Body of pancreas (tissue), 4 donors: ENCODE measurements around the gene VPS45. TPM values are rescaled to one million over a fixed set of nuclear protein-coding genes. Genes with fewer than 3 reads are reported as not detected.
"Not testable (repeated sequence)": the region's sequence is repeated elsewhere in the genome, so short reads cannot be mapped to it uniquely, and the experiment has no call there.

Experiments used
- ATAC-seq: fragments of 150-250 bp; one replicate; pipeline ENCODE4 v1.9.1; 2016
- DNase-seq, 4 donors: peaks; one replicate each; pipeline ENCODE4 v3.0.0-alpha.2; 2019
- H3K27ac ChIP-seq, 4 donors: fragments of 200-600 bp; sonication (generic); 1 replicate in 3 of 4; 2 replicates in 1 of 4; pipeline versions ENCODE4 v1.5.1 to v1.6.1; 2016 to 2019; ENCODE audit warnings: mild to moderate bottlenecking in 1 of 4, mixed read lengths in 1 of 4, moderate library complexity in 1 of 4
- H3K27me3 ChIP-seq, 2 donors: fragments of 200-600 bp; sonication (generic); one replicate each; pipeline ENCODE4 v1.6.0; 2016; ENCODE audit warnings: mild to moderate bottlenecking in 1 of 2
- H3K36me3 ChIP-seq, 2 donors: fragments of 200-600 bp; sonication (generic); replicated peaks in 1 of 2; 2 replicates each; pipeline ENCODE4 v1.5.1; 2016; ENCODE audit warnings: low read depth in 2 of 2; ENCODE audit not compliant: insufficient read depth in 1 of 2
- H3K4me1 ChIP-seq: fragments of 200-600 bp; sonication (generic); one replicate; pipeline ENCODE4 v1.6.0; 2016
- H3K4me3 ChIP-seq, 2 donors: fragments of 200-600 bp; sonication (generic); 1 replicate in 1 of 2; 2 replicates in 1 of 2; pipeline ENCODE4 v1.5.1; 2016 to 2019
- H3K9me3 ChIP-seq, 3 donors: fragments of 200-600 bp; sonication (generic); 1 replicate in 2 of 3; 2 replicates in 1 of 3; pipeline ENCODE4 v1.5.1; 2016
- POLR2A ChIP-seq, 3 donors: fragments of 450-650 bp; IDR thresholded peaks; one replicate each; pipeline ENCODE4 v1.6.1; 2016; ENCODE audit warnings: antibody characterized with exemption in 3 of 3, mild to moderate bottlenecking in 2 of 3
- WGBS, 2 donors: methylation state at CpG; one replicate each; pipeline ENCODE4 v1.1.5; 2017; 5-methylcytosine and 5-hydroxymethylcytosine counted together
- intact Hi-C: fragments of 100-400 bp; cut with DNase I; formaldehyde crosslinking; loops from one replicate; pipeline ENCODE4 v1.15.1; 2023
- total RNA-seq, 2 donors: library from RNA; depleted of rRNA; stranded (reverse); fragments of >200 nt; gene quantifications; one replicate each; pipeline ENCODE4 v1.1.0, GENCODE V29; 2016
- TF ChIP-seq, protein P1 (sequence below), 7 experiments: fragments of 450-650 bp in 4 of 7; fragments of 200-600 bp in 3 of 7; sonication (generic) in 3 of 7; IDR thresholded peaks; one replicate each; pipeline ENCODE4 v1.5.1; 2016 to 2019; ENCODE audit warnings: antibody characterized with exemption in 7 of 7

VPS45 gene
- total RNA-seq, 2 donors from 2014 or later, result 30.9 to 34.3 TPM

DNA sequence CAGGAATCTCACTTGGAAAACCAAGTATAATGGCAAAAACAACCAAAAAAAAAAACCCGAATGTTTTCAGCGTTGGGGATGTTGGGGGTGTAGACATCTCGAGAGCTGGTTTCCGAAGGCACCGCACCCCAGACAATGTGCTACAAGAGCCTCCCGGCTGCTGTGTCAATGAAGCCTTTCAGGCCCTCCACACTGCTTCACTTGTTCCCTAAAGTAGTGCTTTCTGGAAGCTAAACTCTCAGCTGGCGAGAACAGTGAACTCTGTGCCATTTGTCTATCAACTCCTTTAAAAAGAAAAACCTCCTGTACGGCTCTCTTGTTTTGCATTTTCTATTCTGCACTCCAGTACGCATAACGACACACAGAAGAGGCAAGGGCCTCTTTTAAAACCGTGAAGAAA is 114.7 kb downstream of the VPS45 start:
- no peaks in the 10 kb centered on the region for H3K36me3 ChIP-seq
- no peak overlapping the region for H3K4me3 ChIP-seq
- no peak overlapping the region for H3K27ac ChIP-seq
- 79 to 87% methylated on average over 11 of the region's 11 CpGs for WGBS, 2 donors
- no peaks in the 10 kb centered on the region for H3K9me3 ChIP-seq
- ATAC-seq (no peak), DNase-seq (no peak)
- intact Hi-C loops, result no loop called here
- TF ChIP-seq, protein P1, sequence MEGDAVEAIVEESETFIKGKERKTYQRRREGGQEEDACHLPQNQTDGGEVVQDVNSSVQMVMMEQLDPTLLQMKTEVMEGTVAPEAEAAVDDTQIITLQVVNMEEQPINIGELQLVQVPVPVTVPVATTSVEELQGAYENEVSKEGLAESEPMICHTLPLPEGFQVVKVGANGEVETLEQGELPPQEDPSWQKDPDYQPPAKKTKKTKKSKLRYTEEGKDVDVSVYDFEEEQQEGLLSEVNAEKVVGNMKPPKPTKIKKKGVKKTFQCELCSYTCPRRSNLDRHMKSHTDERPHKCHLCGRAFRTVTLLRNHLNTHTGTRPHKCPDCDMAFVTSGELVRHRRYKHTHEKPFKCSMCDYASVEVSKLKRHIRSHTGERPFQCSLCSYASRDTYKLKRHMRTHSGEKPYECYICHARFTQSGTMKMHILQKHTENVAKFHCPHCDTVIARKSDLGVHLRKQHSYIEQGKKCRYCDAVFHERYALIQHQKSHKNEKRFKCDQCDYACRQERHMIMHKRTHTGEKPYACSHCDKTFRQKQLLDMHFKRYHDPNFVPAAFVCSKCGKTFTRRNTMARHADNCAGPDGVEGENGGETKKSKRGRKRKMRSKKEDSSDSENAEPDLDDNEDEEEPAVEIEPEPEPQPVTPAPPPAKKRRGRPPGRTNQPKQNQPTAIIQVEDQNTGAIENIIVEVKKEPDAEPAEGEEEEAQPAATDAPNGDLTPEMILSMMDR (IDR thresholded peaks at IDR 0.05), result no peak
- TF ChIP-seq POLR2A (IDR thresholded peaks at IDR 0.05), result no peak
- peaks cover 9% of the 10 kb centered on the region for H3K4me1 ChIP-seq
- H3K27me3 ChIP-seq, result no peaks in the 10 kb centered on the region

DNA sequence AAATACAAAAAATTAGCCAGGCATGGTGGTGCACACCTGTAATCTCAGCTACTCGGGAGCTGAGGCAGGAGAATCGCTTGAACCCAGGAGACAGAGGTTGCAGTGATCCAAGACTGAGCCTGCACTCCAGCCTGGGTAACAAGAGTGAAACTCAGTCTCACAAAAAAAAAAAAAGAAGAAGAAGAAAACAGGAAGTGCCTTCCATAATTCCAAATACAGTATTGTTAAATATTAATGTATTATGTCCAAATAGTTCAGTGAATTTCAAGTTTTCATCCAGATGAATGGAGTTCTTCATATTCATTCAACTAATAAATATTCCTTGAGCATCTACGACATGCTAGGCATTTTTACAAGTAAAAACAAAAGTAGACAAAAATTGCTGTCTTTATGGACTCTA is 115.5 kb downstream of the VPS45 start:
- Histone ChIP-seq H3K9me3 (no peaks in the 10 kb centered on the region), H3K4me3 (no peak overlapping the region), H3K27me3 (peaks cover 0 to 8% of the 10 kb centered on the region in 2 donors), H3K36me3 (no peaks in the 10 kb centered on the region), H3K27ac (no peak overlapping the region), H3K4me1 (peaks cover 9% of the 10 kb centered on the region)
- TF ChIP-seq POLR2A (IDR thresholded peaks at IDR 0.05), result no peak
- TF ChIP-seq, protein P1 (IDR thresholded peaks at IDR 0.05), result no peak
- ATAC-seq (no peak), DNase-seq (no peak)
- 80 to 83% methylated on average over 3 of the region's 3 CpGs for WGBS, 2 donors
- intact Hi-C loops, result no loop called here

DNA sequence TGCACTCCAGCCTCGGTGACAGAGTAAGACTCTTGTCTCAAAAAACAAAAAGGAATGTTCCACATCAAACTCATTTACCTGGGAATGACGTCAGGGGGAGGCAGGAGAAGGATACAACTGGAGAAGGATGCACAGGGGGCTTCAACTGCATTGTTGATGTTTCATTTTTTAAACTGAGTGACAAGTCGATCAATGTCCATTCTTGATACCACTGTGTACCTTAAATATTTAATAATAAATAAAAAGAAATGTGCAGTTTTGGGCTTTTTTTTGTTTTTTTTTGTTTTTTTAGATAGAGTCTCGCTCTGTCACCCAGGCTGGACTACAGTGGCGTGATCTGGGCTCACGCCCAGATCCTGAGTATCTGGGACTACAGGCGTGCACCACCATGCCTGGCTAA is 117.9 kb downstream of the VPS45 start:
- Histone ChIP-seq H3K9me3 (no peaks in the 10 kb centered on the region), H3K4me1 (peaks cover 9% of the 10 kb centered on the region), H3K36me3 (no peaks in the 10 kb centered on the region), H3K27ac (no peak overlapping the region), H3K27me3 (peaks cover 0 to 14% of the 10 kb centered on the region in 2 donors), H3K4me3 (no peak overlapping the region)
- intact Hi-C loops, result no loop called here
- 66 to 69% methylated on average over 7 of the region's 7 CpGs for WGBS, 2 donors
- no peak for DNase-seq
- ATAC-seq, result no peak
- no peak for TF ChIP-seq POLR2A (IDR thresholded peaks at IDR 0.05)
- TF ChIP-seq, protein P1 (IDR thresholded peaks at IDR 0.05), result no peak

DNA sequence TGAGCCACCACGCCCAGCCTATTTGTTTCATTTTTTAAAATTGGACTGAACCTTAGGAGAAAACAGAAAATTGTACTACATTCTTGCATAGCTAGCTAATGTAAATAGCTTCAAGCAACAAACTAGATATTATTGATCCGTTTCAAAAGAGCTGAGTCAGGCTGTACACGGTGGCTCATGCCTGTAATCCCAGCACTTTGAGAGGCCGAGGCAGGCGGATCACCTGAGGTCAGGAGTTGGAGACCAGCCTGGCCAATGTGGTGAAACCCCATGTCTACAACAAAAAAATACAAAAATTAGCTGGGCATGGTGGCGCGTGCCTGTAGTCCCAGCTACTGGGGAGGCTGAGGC is 118.8 kb downstream of the VPS45 start:
- 50 to 58% methylated on average over 5 to 7 of the region's 7 CpGs for WGBS, 2 donors
- Histone ChIP-seq H3K27me3 (peaks cover 0 to 14% of the 10 kb centered on the region in 2 donors), H3K27ac (peak overlapping the region in 1 of 4 donors; percentile 65)
- ATAC-seq, H3K9me3 ChIP-seq, H3K4me3 ChIP-seq, H3K4me1 ChIP-seq, DNase-seq, H3K36me3 ChIP-seq, intact Hi-C loops: not testable (repeated sequence)

DNA sequence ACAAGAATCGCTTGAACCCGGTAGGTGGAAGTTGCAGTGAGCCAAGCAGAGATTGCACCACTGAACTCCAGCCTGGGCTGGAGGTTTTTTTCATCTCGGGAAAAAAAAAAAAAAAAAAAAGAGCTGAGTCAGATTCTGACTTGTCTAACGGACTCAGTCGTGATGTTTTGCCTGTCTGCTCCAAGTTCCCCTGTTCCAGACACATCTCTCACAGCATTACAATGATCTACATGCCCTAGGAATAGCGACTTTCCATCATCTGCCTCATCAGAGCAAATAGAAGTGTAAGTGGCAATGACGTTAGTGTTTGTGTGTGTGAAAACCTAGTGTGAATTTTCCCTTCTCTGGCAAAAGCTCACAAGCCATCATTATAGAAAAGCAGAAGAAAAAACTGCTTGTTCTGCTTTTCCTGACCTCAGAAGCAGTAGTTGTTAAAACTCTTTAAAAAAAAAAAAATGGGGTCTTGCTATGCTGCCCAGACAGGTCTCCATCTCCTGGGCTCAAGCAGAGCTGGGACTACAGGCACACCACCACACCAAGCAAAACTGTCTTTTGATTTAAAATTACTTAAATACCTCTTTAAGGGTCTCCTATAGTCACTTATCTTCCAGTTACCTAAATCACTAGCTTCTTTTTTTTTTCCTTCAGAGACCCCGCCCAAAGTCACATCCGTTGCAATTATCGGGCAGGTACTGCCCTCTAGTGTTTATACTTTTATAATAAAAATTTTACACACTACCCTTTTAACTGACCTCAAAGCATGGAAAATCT is 119.4 kb downstream of the VPS45 start:
- peak; percentile 71 for ATAC-seq
- TF ChIP-seq, protein P1 (IDR thresholded peaks at IDR 0.05), result peak; percentile 22 to 52 (median 41)
- TF ChIP-seq POLR2A (IDR thresholded peaks at IDR 0.05), result no peak
- H3K27ac ChIP-seq, result peak overlapping the region in 1 of 4 donors; percentile 65
- H3K4me1 ChIP-seq, result peaks cover 9% of the 10 kb centered on the region
- DNase-seq, result peak in 1 of 4 donors; percentile 45
- H3K27me3 ChIP-seq, result peaks cover 0 to 14% of the 10 kb centered on the region in 2 donors
- H3K9me3 ChIP-seq, result no peaks in the 10 kb centered on the region
- WGBS, 2 donors, result 27% methylated on average over 10 of the region's 10 CpGs
- no peak overlapping the region for H3K4me3 ChIP-seq
- H3K36me3 ChIP-seq, result no peaks in the 10 kb centered on the region
- intact Hi-C loops, result no loop called here
